ENCODE data around the gene RBM48.

Gene RBM48

DNA sequence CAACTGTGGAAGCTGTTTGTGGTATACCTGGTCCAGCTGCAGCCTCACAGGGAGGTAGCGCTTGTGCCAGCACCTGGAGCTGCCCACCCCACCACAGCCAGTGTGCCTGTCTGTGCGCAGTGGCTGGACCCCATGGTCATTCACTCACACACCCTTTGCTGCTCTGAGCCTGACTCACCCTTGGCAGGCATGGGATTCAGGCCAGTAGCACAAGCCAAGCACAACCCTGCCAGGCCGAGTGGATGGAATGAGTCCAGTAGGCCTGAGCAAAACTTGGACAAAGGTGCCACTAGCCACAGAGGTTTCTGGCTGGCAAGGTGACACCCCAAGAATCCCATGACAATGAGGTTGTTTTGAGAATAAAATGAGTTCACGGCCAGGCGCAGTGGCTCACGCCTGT lies 19.0 kb downstream of the RBM48 start:
- no peak overlapping the region for H3K4me3 ChIP-seq (ENCODE audit: low read depth, low read length)
- TF ChIP-seq, protein P1, sequence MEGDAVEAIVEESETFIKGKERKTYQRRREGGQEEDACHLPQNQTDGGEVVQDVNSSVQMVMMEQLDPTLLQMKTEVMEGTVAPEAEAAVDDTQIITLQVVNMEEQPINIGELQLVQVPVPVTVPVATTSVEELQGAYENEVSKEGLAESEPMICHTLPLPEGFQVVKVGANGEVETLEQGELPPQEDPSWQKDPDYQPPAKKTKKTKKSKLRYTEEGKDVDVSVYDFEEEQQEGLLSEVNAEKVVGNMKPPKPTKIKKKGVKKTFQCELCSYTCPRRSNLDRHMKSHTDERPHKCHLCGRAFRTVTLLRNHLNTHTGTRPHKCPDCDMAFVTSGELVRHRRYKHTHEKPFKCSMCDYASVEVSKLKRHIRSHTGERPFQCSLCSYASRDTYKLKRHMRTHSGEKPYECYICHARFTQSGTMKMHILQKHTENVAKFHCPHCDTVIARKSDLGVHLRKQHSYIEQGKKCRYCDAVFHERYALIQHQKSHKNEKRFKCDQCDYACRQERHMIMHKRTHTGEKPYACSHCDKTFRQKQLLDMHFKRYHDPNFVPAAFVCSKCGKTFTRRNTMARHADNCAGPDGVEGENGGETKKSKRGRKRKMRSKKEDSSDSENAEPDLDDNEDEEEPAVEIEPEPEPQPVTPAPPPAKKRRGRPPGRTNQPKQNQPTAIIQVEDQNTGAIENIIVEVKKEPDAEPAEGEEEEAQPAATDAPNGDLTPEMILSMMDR (IDR thresholded peaks at IDR 0.05; ENCODE audit: low read depth, low read length), result no peak

DNA sequence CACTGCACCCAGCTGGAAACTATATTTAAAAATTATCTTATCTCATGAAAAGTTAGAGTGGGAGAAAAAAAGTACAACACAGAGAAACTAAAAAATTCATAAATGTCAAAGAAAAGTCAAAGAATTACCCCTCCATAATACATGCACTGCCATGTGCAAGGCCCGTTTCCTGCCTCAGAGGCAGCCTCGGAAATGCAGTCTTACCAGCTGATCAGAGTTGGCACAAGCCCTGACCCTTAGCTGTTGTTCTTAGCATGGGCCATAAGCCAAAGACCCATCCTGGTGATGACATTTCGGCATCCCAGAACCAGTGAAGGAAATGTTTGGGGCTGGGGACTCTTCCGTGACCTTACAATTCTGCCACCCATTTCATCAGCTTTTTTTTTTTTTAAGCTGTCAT lies 21.6 kb downstream of the RBM48 start:
- H3K4me3 ChIP-seq (ENCODE audit: low read depth, low read length), result no peak overlapping the region
- TF ChIP-seq, protein P1 (IDR thresholded peaks at IDR 0.05; ENCODE audit: low read depth, low read length), result no peak

DNA sequence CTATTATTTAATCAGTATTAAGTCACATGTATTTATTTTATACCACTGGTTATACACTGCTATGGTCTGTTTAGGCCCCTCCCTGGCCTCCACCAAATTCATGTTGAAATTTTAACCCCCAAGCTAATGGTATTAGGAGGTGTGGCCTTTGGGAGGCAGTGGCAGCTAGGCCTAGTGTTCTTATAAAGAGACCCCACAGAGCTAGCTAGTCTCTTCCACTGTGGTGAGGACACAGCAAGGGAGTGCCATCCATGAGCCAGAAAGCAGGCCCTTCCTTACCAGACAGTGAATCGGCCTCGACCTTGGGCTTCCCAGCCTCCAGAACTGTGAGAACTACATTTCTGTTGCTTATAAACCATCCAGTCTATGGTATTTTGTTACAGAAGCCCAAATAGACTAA lies 28.7 kb downstream of the RBM48 start:
- TF ChIP-seq, protein P1 (IDR thresholded peaks at IDR 0.05; ENCODE audit: low read depth, low read length), result no peak
- H3K4me3 ChIP-seq (ENCODE audit: low read depth, low read length), result no peak overlapping the region

DNA sequence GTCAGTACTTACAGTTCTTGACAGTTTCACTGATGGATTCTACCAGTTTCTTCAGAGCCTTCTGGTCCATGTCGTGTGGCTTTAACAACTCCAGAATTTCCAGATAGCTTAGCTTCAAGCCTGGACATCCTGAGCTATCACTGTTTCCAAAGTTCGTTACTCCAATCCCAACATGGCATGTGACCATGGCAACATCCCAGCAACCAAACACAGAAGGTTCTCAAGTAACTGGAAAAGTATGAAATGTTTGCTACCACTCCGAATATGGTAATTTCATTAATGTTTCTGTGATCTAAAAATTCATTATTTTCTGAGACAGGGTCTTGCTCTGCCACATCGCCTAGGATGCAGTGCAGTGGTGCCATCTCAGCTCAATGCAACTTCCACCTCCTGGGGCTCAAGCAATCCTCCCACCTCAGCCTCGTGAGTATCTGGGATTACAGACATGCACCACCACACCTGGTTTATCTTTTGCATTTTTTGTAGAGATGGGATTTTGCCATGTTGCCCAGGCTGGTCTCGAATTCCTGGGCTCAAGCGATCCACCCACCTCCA lies 29.3 kb downstream of the RBM48 start:
- no peak overlapping the region for H3K4me3 ChIP-seq (ENCODE audit: low read depth, low read length)
- TF ChIP-seq, protein P1 (IDR thresholded peaks at IDR 0.05; ENCODE audit: low read depth, low read length), result no peak

DNA sequence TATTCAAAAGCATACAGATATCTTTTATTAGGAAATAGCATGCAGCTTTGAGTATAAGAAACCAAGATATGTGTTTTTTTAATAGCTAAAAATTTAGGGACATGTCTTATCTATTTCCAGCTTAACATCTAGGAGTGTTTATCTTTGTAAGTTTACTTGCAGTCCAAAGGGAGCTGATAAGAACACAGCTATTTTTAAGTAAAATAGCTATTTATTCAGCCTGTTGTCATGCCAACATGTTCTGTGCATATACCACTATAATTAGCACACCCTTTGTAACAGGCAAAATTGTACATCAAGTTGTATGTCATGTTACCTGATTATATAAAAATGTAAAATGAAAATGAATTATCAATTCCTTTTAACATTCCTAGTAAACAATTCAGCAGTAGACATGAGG lies 32.0 kb downstream of the RBM48 start:
- no peak overlapping the region for H3K4me3 ChIP-seq (ENCODE audit: low read depth, low read length)
- TF ChIP-seq, protein P1 (IDR thresholded peaks at IDR 0.05; ENCODE audit: low read depth, low read length), result no peak

DNA sequence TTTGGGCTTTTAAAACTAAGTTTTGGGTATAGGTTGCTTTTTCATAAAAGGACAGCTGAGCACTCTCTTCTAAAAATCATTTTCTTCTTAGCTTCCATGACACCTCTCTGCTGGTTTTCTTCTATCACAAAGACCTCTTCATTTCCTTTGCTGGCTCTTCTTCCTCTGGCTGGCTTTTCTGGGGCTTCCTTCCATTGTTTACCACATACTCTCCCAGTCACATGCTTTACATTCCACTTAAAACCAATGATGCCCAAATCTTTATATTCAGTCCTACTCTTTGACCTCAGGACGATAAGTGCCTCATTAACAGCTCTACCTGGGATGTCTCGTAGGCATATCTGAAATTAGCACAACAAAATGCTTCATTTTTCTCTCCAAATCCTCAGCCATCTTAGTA lies 34.8 kb downstream of the RBM48 start:
- TF ChIP-seq, protein P1 (IDR thresholded peaks at IDR 0.05; ENCODE audit: low read depth, low read length), result no peak
- no peak overlapping the region for H3K4me3 ChIP-seq (ENCODE audit: low read depth, low read length)

DNA sequence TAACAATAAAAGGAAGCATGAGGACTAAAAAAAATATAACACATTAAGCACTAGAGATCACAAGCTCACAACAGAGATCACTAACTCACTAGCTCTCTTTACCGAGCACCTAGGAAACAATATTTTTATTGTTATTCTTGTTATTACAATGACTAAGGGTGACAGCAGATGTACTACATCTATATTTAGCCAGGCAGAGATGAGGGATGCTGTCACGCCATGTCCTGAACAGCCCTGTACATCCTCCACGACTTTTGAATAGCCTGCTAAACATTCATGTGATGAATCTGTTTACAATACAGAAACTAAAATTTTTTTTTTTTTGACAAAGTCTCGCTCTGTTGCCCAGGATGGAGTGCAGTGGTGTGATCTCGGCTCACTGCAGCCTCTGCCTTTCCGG lies 38.9 kb downstream of the RBM48 start:
- TF ChIP-seq, protein P1 (IDR thresholded peaks at IDR 0.05; ENCODE audit: low read depth, low read length), result no peak
- no peak overlapping the region for H3K4me3 ChIP-seq (ENCODE audit: low read depth, low read length)
